HepG2 (cell line): ENCODE data around the gene LUC7L. TPM values are rescaled to one million over a fixed set of nuclear protein-coding genes. Genes with fewer than 3 reads are reported as not detected.
A peak's percentile ranks its signal among the peaks of the same experiment; 100 is the strongest.

ENCODE experiments used
- ARNT2 ChIP-seq: sonication (generic); formaldehyde crosslinking; IDR thresholded peaks from 2 replicates; pipeline ENCODE4 v1.8.0; 2022; ENCODE audit warnings: mild to moderate bottlenecking, low read depth, missing genetic modification reagents, moderate library complexity
- CSRNP2 ChIP-seq: sonication (generic); formaldehyde crosslinking; conservative IDR thresholded peaks from 2 replicates; pipeline ENCODE4 v1.8.0; 2022; ENCODE audit warnings: low read depth, missing genetic modification reagents
- GABPB1 ChIP-seq: IDR thresholded peaks from 2 replicates; pipeline ENCODE4 v1.6.1; 2016; ENCODE audit warnings: mild to moderate bottlenecking, missing genetic modification reagents, moderate library complexity, missing compliant biosample characterization
- GZF1 ChIP-seq: sonication (generic); formaldehyde crosslinking; IDR thresholded peaks from 2 replicates; pipeline ENCODE4 v1.5.1; 2020; ENCODE audit warnings: mild to moderate bottlenecking, missing genetic modification reagents
- MIER2 ChIP-seq: IDR thresholded peaks from 2 replicates; pipeline ENCODE4 v1.6.1; 2016; ENCODE audit warnings: missing biosample characterization, missing genetic modification reagents
- RARG ChIP-seq: sonication (generic); formaldehyde crosslinking; IDR thresholded peaks from 2 replicates; pipeline ENCODE4 v1.4.0; 2020; ENCODE audit warnings: low read depth, mild to moderate bottlenecking, missing genetic modification reagents
- RNF2 ChIP-seq: fragments of 450-650 bp; conservative IDR thresholded peaks from 2 replicates; pipeline ENCODE4 v1.6.1; 2016; ENCODE audit warnings: low read depth
- SMAD3 ChIP-seq: sonication (generic); formaldehyde crosslinking; IDR thresholded peaks from 2 replicates; pipeline ENCODE4 v1.4.0; 2020; ENCODE audit warnings: missing genetic modification reagents
- ZIK1 ChIP-seq: sonication (generic); formaldehyde crosslinking; IDR thresholded peaks from 2 replicates; pipeline ENCODE4 v1.5.0; 2020; ENCODE audit warnings: mild to moderate bottlenecking, low read depth, missing genetic modification reagents, borderline replicate concordance
- ZNF142 ChIP-seq: sonication (generic); formaldehyde crosslinking; IDR thresholded peaks from 2 replicates; pipeline ENCODE4 v1.4.0; 2020; ENCODE audit warnings: missing genetic modification reagents
- ZNF282 ChIP-seq: fragments of 450-650 bp; IDR thresholded peaks from 2 replicates; pipeline ENCODE4 v1.6.1; 2018; ENCODE audit not compliant: partially characterized antibody
- ZNF329 ChIP-seq: sonication (generic); formaldehyde crosslinking; IDR thresholded peaks from 2 replicates; pipeline ENCODE4 v1.9.0; 2021; ENCODE audit warnings: low read depth, mild to moderate bottlenecking, missing genetic modification reagents
- ZNF44 ChIP-seq: sonication (generic); formaldehyde crosslinking; IDR thresholded peaks from 2 replicates; pipeline ENCODE4 v1.5.1; 2020; ENCODE audit warnings: mild to moderate bottlenecking, missing genetic modification reagents
- ZNF644 ChIP-seq: IDR thresholded peaks from 2 replicates; pipeline ENCODE4 v1.6.1; 2016; ENCODE audit warnings: low read depth
- ZNF703 ChIP-seq: sonication (generic); formaldehyde crosslinking; IDR thresholded peaks from 2 replicates; pipeline ENCODE4 v1.5.1; 2020; ENCODE audit warnings: missing genetic modification reagents, mild to moderate bottlenecking, moderate library complexity, borderline replicate concordance
- ZSCAN25 ChIP-seq: sonication (generic); formaldehyde crosslinking; IDR thresholded peaks from 2 replicates; pipeline ENCODE4 v1.8.0; 2022; ENCODE audit warnings: mild to moderate bottlenecking, missing genetic modification reagents
- polyA plus RNA-seq, 8 experiments: library from polyadenylated mRNA; depleted of rRNA in 3 of 8; stranded (reverse) in 7 of 8; unstranded in 1 of 8; fragments of >200 nt; fragmentation: Illumina TruSeq in 4 of 8; extraction: Trizol in 4 of 8; gene quantifications; 2 replicates each; pipeline versions ENCODE4 v1.2.1 to v1.2.3, GENCODE V29; 2011 to 2016; ENCODE audit warnings: low read depth in 4 of 8, missing spikeins in 1 of 8, mixed read lengths in 1 of 8; ENCODE audit not compliant: insufficient read depth in 1 of 8
- total RNA-seq, 5 experiments: library from RNA; depleted of rRNA; stranded (reverse); fragments of >200 nt; fragmentation: Illumina TruSeq; extraction: Trizol; gene quantifications; 2 replicates each; pipeline ENCODE4 v1.2.3, GENCODE V29; 2016; ENCODE audit warnings: low read depth in 1 of 5

The LUC7L gene
- total and polyA plus RNA-seq, 2 of the 13 experiments (the other 11 are each of a cell fraction or from before 2014, with no cell fraction given): 48.7 to 56.9 TPM

- TF ChIP-seq SMAD3 (CRISPR knock-in tag) (peak; percentile 94), GABPB1 (CRISPR knock-in tag) (peak; percentile 99), MIER2 (CRISPR knock-in tag) (0 out of 2 replicates have a peak, but pooled peaks have one; percentile 61), ZNF142 (CRISPR knock-in tag) (peak; percentile 91), RNF2 (peak; percentile 99), ARNT2 (CRISPR knock-in tag) (peak; percentile 97), CSRNP2 (no peak), RARG (CRISPR knock-in tag) (peak; percentile 54; the same call in 1 of the 2 replicates), ZNF703 (CRISPR knock-in tag) (no peak), ZSCAN25 (peak; percentile 89), ZNF282 (no peak), GZF1 (CRISPR knock-in tag) (peak; percentile 92), ZNF644 (CRISPR knock-in tag) (no peak), ZNF329 (peak; percentile 79), ZIK1 (CRISPR knock-in tag) (peak; percentile 99), ZNF44 (CRISPR knock-in tag) (peak; percentile 97; the same call in 1 of the 2 replicates)
Observed at GRCh38 chr16:228852-229730, at the start of gene LUC7L (continued).
